Smooth muscle cell (in vitro differentiated cells): ENCODE measurements around the gene PAQR5. TPM values are rescaled to one million over a fixed set of nuclear protein-coding genes. Genes with fewer than 3 reads are reported as not detected.
"Not testable (repeated sequence)": the region's sequence is repeated elsewhere in the genome, so short reads cannot be mapped to it uniquely, and the experiment has no call there.

Experiments
- DNase-seq: peaks from one replicate; lab custom pipeline; 2025; ENCODE audit not compliant: unreplicated experiment; lab: John Stamatoyannopoulos, UW
- H2AFZ ChIP-seq: fragments of 200-600 bp; sonication (generic); 2 replicates; pipeline ENCODE4 v1.6.0; 2016; ENCODE audit warnings: antibody characterized with exemption, low read depth, mild to moderate bottlenecking
- H3F3A ChIP-seq: fragments of 200-600 bp; sonication (generic); 2 replicates; pipeline ENCODE4 v1.6.0; 2017; ENCODE audit warnings: antibody characterized with exemption, low read depth
- H3K27ac ChIP-seq: fragments of 200-600 bp; sonication (generic); 2 replicates; pipeline ENCODE4 v1.5.1; 2016; ENCODE audit warnings: low read depth, mild to moderate bottlenecking
- H3K27me3 ChIP-seq: fragments of 200-600 bp; sonication (generic); 2 replicates; pipeline ENCODE4 v1.6.1; 2016; ENCODE audit warnings: low read depth, mild to moderate bottlenecking
- H3K36me3 ChIP-seq: fragments of 200-600 bp; sonication (generic); 2 replicates; pipeline ENCODE4 v1.5.1; 2016; ENCODE audit warnings: low read depth
- H3K4me1 ChIP-seq: fragments of 200-600 bp; sonication (generic); 2 replicates; pipeline ENCODE4 v1.5.1; 2016; ENCODE audit warnings: low read depth
- H3K4me2 ChIP-seq: fragments of 200-600 bp; sonication (generic); 2 replicates; pipeline ENCODE4 v1.6.0; 2016; ENCODE audit warnings: mild to moderate bottlenecking
- H3K4me3 ChIP-seq: fragments of 200-600 bp; sonication (generic); 2 replicates; pipeline ENCODE4 v1.5.1; 2016; ENCODE audit warnings: mild to moderate bottlenecking
- H3K79me2 ChIP-seq: fragments of 200-600 bp; sonication (generic); 2 replicates; pipeline ENCODE4 v1.6.0; 2016; ENCODE audit warnings: low read depth, mild to moderate bottlenecking
- H3K9ac ChIP-seq: fragments of 200-600 bp; sonication (generic); 2 replicates; pipeline ENCODE4 v1.6.0; 2016; ENCODE audit warnings: low read depth
- H3K9me3 ChIP-seq: fragments of 200-600 bp; sonication (generic); replicated peaks from 2 replicates; pipeline ENCODE4 v1.5.1; 2016; ENCODE audit warnings: low read depth
- H4K20me1 ChIP-seq: fragments of 200-600 bp; sonication (generic); 2 replicates; pipeline ENCODE4 v1.6.0; 2016; ENCODE audit warnings: low read depth
- WGBS: methylation state at CpG from one replicate; pipeline ENCODE4 v1.1.7; 2016; ENCODE audit warnings: low lambda C conversion rate; 5-methylcytosine and 5-hydroxymethylcytosine counted together
- polyA plus RNA-seq: library from polyadenylated mRNA; unstranded; fragments of >200 nt; fragmentation: Nextera tagmentation; extraction: Ambion mirVana; gene quantifications from 2 replicates; pipeline ENCODE4 v1.2.1, GENCODE V29; 2016
- total RNA-seq: library from RNA; depleted of rRNA; stranded (reverse); fragments of >200 nt; gene quantifications from 2 replicates; pipeline ENCODE4 v1.2.3, GENCODE V29; 2014
- TF ChIP-seq, protein P1 (sequence below): fragments of 200-600 bp; sonication (generic); IDR thresholded peaks from 2 replicates; pipeline ENCODE4 v1.5.1; 2017; ENCODE audit warnings: borderline replicate concordance, mild to moderate bottlenecking, antibody characterized with exemption; ENCODE audit not compliant: insufficient read depth, poor library complexity, severe bottlenecking

PAQR5 gene
- total and polyA plus RNA-seq, 2 experiments from 2014 or later = 1.5 to 1.6 TPM

DNA sequence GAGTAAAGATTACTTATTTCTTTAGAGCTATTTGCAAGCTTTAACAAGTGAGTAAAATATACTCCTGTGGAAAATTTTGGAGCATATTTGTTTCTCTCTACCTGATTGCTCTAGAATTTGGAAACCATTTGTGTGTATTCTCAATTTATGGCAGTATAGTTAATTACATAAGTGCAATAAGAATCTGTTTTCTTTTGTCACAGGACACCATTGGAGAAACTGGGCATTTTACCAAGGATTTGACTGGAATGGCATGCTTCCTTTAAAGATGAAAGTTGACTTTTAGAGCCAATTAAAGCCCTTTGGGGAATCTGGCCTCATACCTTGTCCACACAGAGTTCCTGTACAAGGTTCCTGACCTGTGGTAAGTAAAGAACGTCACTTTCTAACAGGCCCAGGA is 38.4 kb downstream of the PAQR5 start:
- Histone ChIP-seq H3K27ac (no peak overlapping the region), H3K79me2 (no peaks in the 10 kb centered on the region), H3K4me1 (no peaks in the 10 kb centered on the region), H4K20me1 (no peaks in the 10 kb centered on the region), H3K9me3 (no peaks in the 10 kb centered on the region), H3F3A (no peaks in the 10 kb centered on the region), H3K27me3 (no peaks in the 10 kb centered on the region), H2AFZ (no peak overlapping the region), H3K4me3 (no peak overlapping the region), H3K9ac (no peak overlapping the region), H3K4me2 (no peak overlapping the region), H3K36me3 (no peaks in the 10 kb centered on the region)
- WGBS = 91% methylated on average over 1 of the region's 1 CpG
- DNase-seq = no peak
- TF ChIP-seq, protein P1, sequence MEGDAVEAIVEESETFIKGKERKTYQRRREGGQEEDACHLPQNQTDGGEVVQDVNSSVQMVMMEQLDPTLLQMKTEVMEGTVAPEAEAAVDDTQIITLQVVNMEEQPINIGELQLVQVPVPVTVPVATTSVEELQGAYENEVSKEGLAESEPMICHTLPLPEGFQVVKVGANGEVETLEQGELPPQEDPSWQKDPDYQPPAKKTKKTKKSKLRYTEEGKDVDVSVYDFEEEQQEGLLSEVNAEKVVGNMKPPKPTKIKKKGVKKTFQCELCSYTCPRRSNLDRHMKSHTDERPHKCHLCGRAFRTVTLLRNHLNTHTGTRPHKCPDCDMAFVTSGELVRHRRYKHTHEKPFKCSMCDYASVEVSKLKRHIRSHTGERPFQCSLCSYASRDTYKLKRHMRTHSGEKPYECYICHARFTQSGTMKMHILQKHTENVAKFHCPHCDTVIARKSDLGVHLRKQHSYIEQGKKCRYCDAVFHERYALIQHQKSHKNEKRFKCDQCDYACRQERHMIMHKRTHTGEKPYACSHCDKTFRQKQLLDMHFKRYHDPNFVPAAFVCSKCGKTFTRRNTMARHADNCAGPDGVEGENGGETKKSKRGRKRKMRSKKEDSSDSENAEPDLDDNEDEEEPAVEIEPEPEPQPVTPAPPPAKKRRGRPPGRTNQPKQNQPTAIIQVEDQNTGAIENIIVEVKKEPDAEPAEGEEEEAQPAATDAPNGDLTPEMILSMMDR = no peak

DNA sequence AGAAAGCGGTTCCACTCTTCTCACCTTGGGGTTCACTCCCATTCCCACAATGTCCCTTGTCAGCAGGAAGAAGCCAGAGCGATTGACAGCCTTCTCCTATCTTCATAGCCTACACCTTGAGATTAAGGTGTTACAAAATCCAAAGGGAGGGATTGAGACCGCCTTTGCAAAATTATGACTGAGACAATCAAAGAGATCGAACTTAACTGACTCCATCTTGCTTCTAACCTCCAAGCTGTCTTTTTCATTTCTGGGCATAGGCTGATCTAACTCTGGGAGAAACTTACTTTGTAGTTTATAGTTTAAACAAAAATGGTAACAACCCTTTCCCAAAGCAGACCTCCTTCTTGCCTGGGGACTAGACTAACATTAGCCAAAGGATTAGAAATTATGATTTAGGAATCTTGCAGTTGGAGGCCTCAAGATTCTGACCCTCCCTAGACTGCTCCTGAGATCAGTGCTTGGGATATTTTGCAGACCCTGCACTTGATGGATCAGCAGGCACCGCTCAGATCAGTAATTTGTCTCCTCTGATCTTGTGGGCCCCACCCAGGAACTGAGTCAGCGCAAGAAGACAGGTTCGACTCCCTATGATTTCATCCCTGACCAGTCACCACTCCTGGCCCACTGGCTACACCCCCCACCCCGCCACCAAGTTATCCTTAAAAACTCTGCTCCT is 40.0 kb downstream of the PAQR5 start:
- H2AFZ ChIP-seq = no peak overlapping the region
- no peaks in the 10 kb centered on the region for H3K4me1 ChIP-seq
- H3K9me3 ChIP-seq = no peaks in the 10 kb centered on the region
- WGBS = 74% methylated on average over 8 of the region's 8 CpGs
- H3K27me3 ChIP-seq = no peaks in the 10 kb centered on the region
- no peaks in the 10 kb centered on the region for H3K79me2 ChIP-seq
- DNase-seq = no peak
- no peak overlapping the region for H3K4me2 ChIP-seq
- H3F3A ChIP-seq = no peaks in the 10 kb centered on the region
- H3K36me3 ChIP-seq = no peaks in the 10 kb centered on the region
- no peak overlapping the region for H3K4me3 ChIP-seq
- no peaks in the 10 kb centered on the region for H4K20me1 ChIP-seq
- H3K27ac ChIP-seq = peak overlapping the region; percentile 66
- TF ChIP-seq, protein P1 = no peak
- no peak overlapping the region for H3K9ac ChIP-seq

DNA sequence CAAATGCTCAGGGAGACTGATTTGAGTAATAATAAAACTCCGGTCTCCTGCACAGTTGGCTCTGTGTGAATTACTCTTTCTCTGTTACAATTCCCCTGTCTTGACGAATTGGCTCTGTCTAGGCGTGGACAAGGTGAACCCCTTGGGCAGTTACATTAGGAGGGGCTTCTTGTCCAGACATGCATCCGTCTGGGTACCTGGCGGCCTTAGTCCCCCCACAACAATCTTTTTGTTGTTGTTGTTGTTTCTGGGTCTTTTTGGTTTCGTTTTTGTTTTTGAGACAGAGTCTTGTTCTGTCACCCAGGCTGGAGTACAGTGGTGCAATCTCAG is 40.5 kb downstream of the PAQR5 start:
- not testable (repeated sequence) for H3K4me3 ChIP-seq, H3K79me2 ChIP-seq, H3K9ac ChIP-seq, H3K9me3 ChIP-seq, H3K4me2 ChIP-seq, H2AFZ ChIP-seq, H3K4me1 ChIP-seq, H4K20me1 ChIP-seq, H3F3A ChIP-seq, H3K27me3 ChIP-seq, DNase-seq, H3K36me3 ChIP-seq
- 91% methylated on average over 6 of the region's 6 CpGs for WGBS
- H3K27ac ChIP-seq = peak overlapping the region; percentile 66

DNA sequence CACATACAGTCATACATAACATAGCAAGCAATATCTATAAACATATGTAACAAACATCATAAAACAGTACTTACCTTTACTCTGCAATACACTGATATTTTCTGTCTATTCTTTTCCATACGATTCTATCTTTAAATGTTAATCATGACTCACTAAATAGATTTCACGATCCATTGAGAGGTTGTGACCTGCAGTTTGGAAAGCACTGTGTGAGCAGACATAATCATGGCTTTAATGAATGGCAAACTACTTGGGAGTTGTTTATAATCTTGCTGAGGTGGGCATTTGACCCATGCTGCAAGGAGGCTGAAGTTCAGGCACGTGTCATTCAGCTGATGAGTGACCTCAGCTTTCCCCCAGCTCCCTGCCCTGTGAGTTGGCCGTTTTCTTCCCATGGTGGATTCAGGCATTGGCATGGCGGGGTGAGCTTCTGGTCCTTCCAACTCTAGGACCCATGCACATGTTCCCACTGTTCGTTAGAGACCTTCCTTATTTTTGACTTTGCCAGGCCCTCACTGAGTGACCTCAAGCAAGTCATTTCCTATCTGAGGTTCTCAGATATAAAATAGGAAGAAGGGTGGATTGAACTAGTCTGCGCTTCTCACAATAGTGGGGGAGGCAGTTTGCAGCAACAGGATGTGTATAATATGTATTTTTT is 41.7 kb downstream of the PAQR5 start:
- DNase-seq = no peak
- no peaks in the 10 kb centered on the region for H3K36me3 ChIP-seq
- no peaks in the 10 kb centered on the region for H3K4me1 ChIP-seq

More for the DNA sequence above, 41.7 kb downstream of the PAQR5 start:
- Histone ChIP-seq H4K20me1 (no peaks in the 10 kb centered on the region), H3K4me3 (no peak overlapping the region), H3K27me3 (no peaks in the 10 kb centered on the region), H3K27ac (no peak overlapping the region), H3K9ac (no peak overlapping the region), H2AFZ (no peak overlapping the region), H3K9me3 (no peaks in the 10 kb centered on the region), H3F3A (no peaks in the 10 kb centered on the region), H3K79me2 (no peaks in the 10 kb centered on the region), H3K4me2 (no peak overlapping the region)
- TF ChIP-seq, protein P1 = no peak
- 91% methylated on average over 7 of the region's 7 CpGs for WGBS
